Astrocyte (in vitro differentiated cells and primary cell): ENCODE data around the gene SCIN.

Experiments used
- CTCF ChIP-seq: IDR thresholded peaks from 2 replicates; pipeline ENCODE4 v1.5.1; 2011; ENCODE audit warnings: low read depth, mild to moderate bottlenecking, inconsistent platforms, low read length, moderate library complexity; ENCODE audit not compliant: insufficient read depth
- EZH2 ChIP-seq: IDR thresholded peaks from 2 replicates; pipeline ENCODE4 v1.6.1; 2012; ENCODE audit warnings: mild to moderate bottlenecking, low read length, inconsistent platforms; ENCODE audit not compliant: insufficient read depth

- TF ChIP-seq CTCF (no peak), EZH2 (no peak)
These were observed 75.6 kb downstream of the SCIN start for GRCh38 chr7:12646139-12646538.
